Breast epithelium (tissue), 4 donors: Measurements from ENCODE around the gene CSNK2B. TPM values are rescaled to one million over a fixed set of nuclear protein-coding genes. Genes with fewer than 3 reads are reported as not detected.

Source experiments
- DNase-seq, 2 donors: peaks; one replicate each; pipeline ENCODE4 v3.0.0-alpha.2; 2019; ENCODE audit warnings: low spot score in 2 of 2
- H3K27ac ChIP-seq, 2 donors: fragments of 200-600 bp; sonication (generic) in 1 of 2; one replicate each; pipeline ENCODE4 v1.5.1; 2016 to 2019; ENCODE audit warnings: mild to moderate bottlenecking in 1 of 2
- H3K27me3 ChIP-seq, 2 donors: fragments of 200-600 bp; sonication (generic) in 1 of 2; one replicate each; pipeline versions ENCODE4 v1.5.1 to v1.6.0; 2017 to 2019; ENCODE audit warnings: control low read depth in 1 of 2, mild to moderate bottlenecking in 1 of 2
- H3K36me3 ChIP-seq: fragments of 200-600 bp; one replicate; pipeline ENCODE4 v1.5.1; 2019
- H3K4me1 ChIP-seq, 2 donors: fragments of 200-600 bp; sonication (generic); one replicate each; pipeline ENCODE4 v1.5.1; 2016 to 2019; ENCODE audit warnings: control low read depth in 1 of 2
- H3K4me3 ChIP-seq, 3 donors: fragments of 200-600 bp; sonication (generic); 1 replicate in 2 of 3; 2 replicates in 1 of 3; pipeline ENCODE4 v1.5.1; 2016 to 2019; ENCODE audit warnings: mild to moderate bottlenecking in 3 of 3, moderate library complexity in 2 of 3
- H3K9me3 ChIP-seq, 2 donors: fragments of 200-600 bp; sonication (generic) in 1 of 2; one replicate each; pipeline ENCODE4 v1.5.1; 2016 to 2019; ENCODE audit warnings: control low read depth in 1 of 2
- CTCF ChIP-seq, 3 donors: fragments of 450-650 bp; IDR thresholded peaks; one replicate each; pipeline ENCODE4 v1.5.1; 2016 to 2017; ENCODE audit warnings: antibody characterized with exemption in 3 of 3, mild to moderate bottlenecking in 3 of 3, moderate library complexity in 3 of 3
- POLR2A ChIP-seq: fragments of 450-650 bp; IDR thresholded peaks from one replicate; pipeline ENCODE4 v1.6.1; 2016; ENCODE audit warnings: antibody characterized with exemption, mild to moderate bottlenecking, moderate library complexity
- POLR2AphosphoS5 ChIP-seq, 3 donors: sonication (generic); formaldehyde crosslinking; IDR thresholded peaks; one replicate each; pipeline ENCODE4 v1.6.1; 2017; ENCODE audit warnings: antibody characterized with exemption in 3 of 3
- intact Hi-C: fragments of 100-400 bp; cut with DNase I; formaldehyde crosslinking; loops from one replicate; pipeline ENCODE4 v1.15.1; 2023; ENCODE audit warnings: low total_unique reads
- total RNA-seq, 3 donors: library from RNA; depleted of rRNA; stranded (reverse); fragments of >200 nt; gene quantifications; one replicate each; pipeline ENCODE4 v1.1.0, GENCODE V29; 2016

Gene CSNK2B
- total RNA-seq, 3 donors from 2014 or later, result 135 to 180 (median 178) TPM

GRCh38 chr6:31697555-31697954 lies 31.7 kb downstream of the CSNK2B start:
- TF ChIP-seq POLR2AphosphoS5 (IDR thresholded peaks at IDR 0.05) (no peak), POLR2A (no peak), CTCF (IDR thresholded peaks at IDR 0.05) (no peak)
- no peaks in the 10 kb centered on the region for H3K27me3 ChIP-seq
- H3K4me1 ChIP-seq, result peaks cover 4 to 11% of the 10 kb centered on the region in 2 donors
- no peaks in the 10 kb centered on the region for H3K9me3 ChIP-seq
- DNase-seq, result no peak
- intact Hi-C loops, result loop anchor here (10.0 kb wide), 1 partner anchor 257 kb away; the partner anchor contains the start of genes NELFE and SKIC2
- peak overlapping the region in 1 of 2 donors; percentile 1 for H3K27ac ChIP-seq
- no peak overlapping the region for H3K4me3 ChIP-seq
- H3K36me3 ChIP-seq, result no peaks in the 10 kb centered on the region

- Histone ChIP-seq H3K36me3 (no peaks in the 10 kb centered on the region), H3K27ac (no peak overlapping the region), H3K4me1 (peaks cover 4 to 17% of the 10 kb centered on the region in 2 donors), H3K27me3 (no peaks in the 10 kb centered on the region), H3K9me3 (no peaks in the 10 kb centered on the region), H3K4me3 (peak overlapping the region in 1 of 3 donors; percentile 90)
- DNase-seq, result no peak
- TF ChIP-seq POLR2AphosphoS5 (IDR thresholded peaks at IDR 0.05) (no peak), CTCF (IDR thresholded peaks at IDR 0.05) (no peak), POLR2A (no peak)
- intact Hi-C loops, result loop anchor here (10.0 kb wide), 1 partner anchor 64 kb away; the partner anchor contains the start of gene SAPCD1
Measured at GRCh38 chr6:31700740-31701401, 35.0 kb downstream of the CSNK2B start.

GRCh38 chr6:31701666-31702404 lies 36.0 kb downstream of the CSNK2B start:
- TF ChIP-seq POLR2AphosphoS5 (IDR thresholded peaks at IDR 0.05) (no peak), CTCF (IDR thresholded peaks at IDR 0.05) (no peak), POLR2A (no peak)
- H3K36me3 ChIP-seq, result no peaks in the 10 kb centered on the region
- H3K9me3 ChIP-seq, result no peaks in the 10 kb centered on the region
- H3K4me3 ChIP-seq, result peak overlapping the region; percentile 79 to 90 (median 86)
- H3K4me1 ChIP-seq, result peaks cover 4 to 17% of the 10 kb centered on the region in 2 donors
- intact Hi-C loops, result loop anchor here (1.0 to 10.0 kb wide), 2 partner anchors 16 to 63 kb away; partner anchors contain the start of gene SAPCD1
- no peaks in the 10 kb centered on the region for H3K27me3 ChIP-seq
- H3K27ac ChIP-seq, result peak overlapping the region; percentile 5 to 99
- DNase-seq, result no peak

GRCh38 chr6:31702405-31702818 lies 36.5 kb downstream of the CSNK2B start:
- no peak for TF ChIP-seq POLR2A
- intact Hi-C loops, result loop anchor here (1.0 to 10.0 kb wide), 2 partner anchors 16 to 62 kb away; partner anchors contain the start of gene SAPCD1

GRCh38 chr6:31702819-31703716 lies 37.2 kb downstream of the CSNK2B start, which contains the start of gene ABHD16A:
Gene ABHD16A, minus strand, starts transcription at chr6:31703324. Its CDS starts 43 bp downstream, at chr6:31703281.
- Histone ChIP-seq H3K27me3 (no peaks in the 10 kb centered on the region), H3K36me3 (no peaks in the 10 kb centered on the region), H3K9me3 (no peaks in the 10 kb centered on the region), H3K4me3 (peak within 1 kb of the TSS; percentile 79 to 90 (median 86)), H3K4me1 (peaks cover 4 to 17% of the 10 kb centered on the region in 2 donors), H3K27ac (peak within 1 kb of the TSS; percentile 98 to 99)
- DNase-seq, result peak; percentile 99
- TF ChIP-seq CTCF (IDR thresholded peaks at IDR 0.05) (peak in 2 of 3 donors; percentile 14 to 26), POLR2A (peak; percentile 96), POLR2AphosphoS5 (IDR thresholded peaks at IDR 0.05) (peak; percentile 93 to 98 (median 96))
- intact Hi-C loops, result loop anchor here (1.0 to 10.0 kb wide), 2 partner anchors 15 to 62 kb away; partner anchors contain the start of gene SAPCD1

More at GRCh38 chr6:31702405-31702818, 36.5 kb downstream of the CSNK2B start:
- H3K36me3 ChIP-seq, result no peaks in the 10 kb centered on the region
- DNase-seq, result no peak
- H3K4me1 ChIP-seq, result peaks cover 4 to 17% of the 10 kb centered on the region in 2 donors
- H3K27ac ChIP-seq, result peak overlapping the region; percentile 98 to 99
- no peaks in the 10 kb centered on the region for H3K27me3 ChIP-seq
- H3K9me3 ChIP-seq, result no peaks in the 10 kb centered on the region
- peak overlapping the region; percentile 79 to 90 (median 86) for H3K4me3 ChIP-seq
